HG03060 (cell line): ENCODE data around the gene PPARA.

ENCODE experiments used
- ATAC-seq: cut with Tn5 transposase; IDR thresholded peaks from one replicate; pipeline ENCODE4 v1.9.1; 2021; ENCODE audit warnings: low read depth, moderate number of reproducible peaks; ENCODE audit not compliant: unreplicated experiment

The PPARA gene

DNA sequence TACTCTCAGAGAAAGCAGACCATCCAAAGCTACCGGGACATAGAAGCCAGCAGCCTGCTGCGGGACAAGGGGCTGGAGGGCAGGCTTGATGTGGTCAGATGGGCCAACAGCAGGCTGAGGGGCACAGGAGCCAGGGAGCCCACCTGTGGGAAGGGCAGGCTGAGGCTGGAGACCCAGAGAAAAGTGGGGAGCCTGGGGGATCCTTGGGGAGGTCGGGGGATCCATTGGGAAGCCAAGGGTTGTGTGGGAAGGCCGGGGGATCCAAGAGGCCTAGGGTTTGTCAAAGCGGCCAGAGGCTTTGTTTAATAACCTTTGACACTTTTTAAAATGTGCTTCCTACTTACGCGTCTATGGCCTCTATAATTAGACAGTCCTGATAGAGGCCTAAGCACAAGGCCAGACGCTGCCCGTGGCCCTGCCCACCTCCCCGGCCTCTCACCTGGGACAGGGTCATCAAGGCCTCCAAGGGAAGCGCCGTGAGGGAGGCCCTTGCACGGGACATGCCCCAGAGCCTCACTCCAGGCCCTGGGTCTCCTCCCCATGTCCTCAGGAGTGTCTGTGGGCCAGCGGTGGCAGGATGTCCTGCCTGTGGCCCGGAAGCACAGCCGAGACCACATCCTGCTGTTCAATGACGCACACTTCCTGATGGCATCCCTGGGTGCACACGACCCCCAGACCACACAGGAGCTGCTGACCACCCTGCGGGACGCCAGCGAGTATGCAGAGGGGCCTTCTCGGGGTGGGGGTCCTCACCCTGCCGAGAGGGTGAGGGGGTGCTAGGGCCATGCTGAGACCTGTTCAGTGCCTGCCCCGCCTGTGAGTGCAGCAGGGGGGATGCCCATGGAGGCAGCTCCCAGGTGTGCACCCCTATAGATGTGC, 137.8 kb downstream of the PPARA start:
- ATAC-seq = no peak

DNA sequence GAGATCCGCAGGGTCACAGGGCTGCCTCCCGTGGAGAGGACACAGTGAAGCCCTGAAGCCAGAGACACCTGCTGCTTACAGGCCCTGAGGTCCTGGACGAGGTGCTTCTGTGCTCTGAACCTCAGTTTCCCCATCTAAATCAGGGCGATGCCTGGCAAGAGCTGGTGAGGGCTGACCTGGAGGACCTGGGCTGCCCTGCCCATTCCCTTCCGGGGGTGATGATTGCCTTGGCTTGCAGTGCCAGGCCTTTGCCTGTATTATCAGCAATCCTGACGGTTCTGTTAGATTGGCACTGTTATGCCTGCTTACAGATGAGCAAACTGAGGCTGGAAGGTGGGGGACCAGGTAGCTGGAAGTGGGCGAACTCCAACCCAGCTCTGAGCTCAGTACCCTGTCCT, 138.5 kb downstream of the PPARA start:
- no peak for ATAC-seq

DNA sequence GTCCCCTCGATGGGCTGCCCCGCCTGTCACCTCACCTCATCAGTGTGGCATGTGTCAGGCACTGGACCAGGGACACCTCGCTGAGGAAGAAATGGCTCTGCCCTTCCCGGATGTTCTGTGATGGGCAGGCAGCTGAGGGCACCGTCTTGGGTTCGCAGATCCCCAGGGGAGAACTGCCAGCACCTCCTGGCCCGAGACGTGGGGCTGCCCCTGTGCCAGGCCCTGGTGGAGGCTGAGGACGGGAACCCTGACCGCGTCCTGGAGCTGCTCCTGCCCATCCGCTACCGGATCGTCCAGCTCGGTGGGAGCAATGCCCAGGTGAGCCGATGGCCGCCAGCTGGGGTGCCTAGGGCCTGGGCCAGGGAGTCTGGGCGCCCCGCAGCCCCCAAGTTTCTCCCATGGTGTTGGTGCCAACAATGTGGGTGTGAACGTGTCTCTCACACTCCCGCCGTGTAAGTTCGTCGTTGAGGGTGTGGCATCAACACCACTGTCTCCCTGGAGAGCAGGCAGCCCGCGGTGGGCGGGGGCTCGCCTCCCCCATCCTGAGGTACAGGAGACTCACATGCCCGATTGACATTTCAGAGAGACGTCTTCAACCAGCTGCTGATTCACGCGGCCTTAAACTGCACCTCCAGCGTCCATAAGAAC, 139.0 kb downstream of the PPARA start:
- ATAC-seq = no peak

DNA sequence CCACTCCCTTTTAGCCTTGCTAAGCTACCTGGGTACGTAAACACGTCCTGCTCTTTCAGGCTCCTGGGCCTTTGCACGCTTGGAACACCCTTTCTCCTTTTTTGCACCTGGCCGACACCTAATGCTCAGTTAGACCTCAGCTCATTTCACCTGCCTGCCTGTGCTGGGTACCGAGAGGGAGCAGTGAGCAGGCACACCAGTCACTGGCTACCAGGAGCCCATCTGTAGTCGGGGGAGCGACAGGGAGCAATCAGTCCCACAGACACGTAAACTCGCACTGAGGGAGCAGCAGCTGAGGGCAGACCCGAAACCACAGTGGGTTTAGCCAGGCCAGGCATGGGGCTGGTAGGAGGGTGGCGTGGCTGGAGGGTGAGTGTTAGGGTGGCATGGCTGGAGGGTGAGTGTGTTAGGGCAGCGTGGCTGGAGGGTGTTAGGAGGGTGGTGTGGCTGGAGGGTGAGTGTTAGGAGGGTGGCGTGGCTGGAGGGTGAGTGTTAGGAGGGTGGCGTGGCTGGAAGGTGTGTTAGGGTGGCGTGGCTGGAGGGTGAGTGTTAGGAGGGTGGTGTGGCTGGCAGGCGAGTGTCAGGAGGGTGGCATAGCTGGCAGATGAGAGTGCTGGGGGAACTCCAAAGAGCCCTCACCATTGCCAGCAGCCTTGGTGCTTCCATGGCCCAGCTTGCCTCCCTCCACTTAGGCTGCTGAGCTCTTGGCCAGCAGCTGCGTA, 140.0 kb downstream of the PPARA start:
- no peak for ATAC-seq

DNA sequence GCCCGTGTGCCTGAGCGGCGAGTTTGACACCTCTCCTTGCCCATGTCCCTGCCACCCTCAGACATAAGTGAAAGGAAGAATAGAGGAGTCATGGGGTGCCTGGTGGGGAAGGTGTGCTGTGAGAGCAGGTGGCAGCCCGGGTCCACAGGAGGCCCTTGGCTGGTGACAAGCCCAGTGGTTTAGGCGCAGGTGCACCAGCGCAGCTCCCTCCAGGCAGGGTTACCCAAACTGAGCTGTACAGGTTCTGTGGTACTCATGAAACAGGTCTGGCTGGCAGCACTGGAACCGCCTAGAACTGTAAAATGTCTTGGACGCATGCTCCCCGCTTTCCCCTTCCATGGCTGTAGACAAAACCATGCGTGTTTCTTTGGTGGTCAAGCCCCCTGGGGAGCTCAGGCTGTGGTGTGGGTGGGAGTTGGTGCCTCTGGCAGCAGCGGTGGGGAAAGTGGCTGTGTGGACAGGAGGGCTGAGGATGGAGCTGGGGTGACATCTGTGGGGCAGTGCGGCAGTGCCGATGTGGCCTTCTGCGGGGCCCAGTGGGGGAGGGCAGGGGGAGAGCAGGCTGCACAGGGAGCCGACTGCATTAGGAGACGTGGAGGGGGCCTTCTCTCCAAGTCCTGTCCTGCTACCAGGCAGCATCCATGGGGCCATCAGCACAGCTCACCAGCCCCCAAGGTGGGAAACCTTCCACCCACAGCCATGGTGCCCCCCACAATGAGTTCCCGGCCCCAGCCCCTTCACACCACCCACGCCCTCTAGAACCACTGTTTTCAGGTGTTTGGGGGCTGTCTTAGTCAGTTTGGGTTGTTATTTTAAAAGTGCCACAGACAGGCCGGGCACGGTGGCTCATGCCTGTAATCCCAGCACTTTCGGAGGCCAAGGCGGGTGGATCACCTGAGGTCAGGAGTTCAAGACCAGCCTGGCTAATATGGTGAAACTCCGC, 140.8 kb downstream of the PPARA start:
- no peak for ATAC-seq

DNA sequence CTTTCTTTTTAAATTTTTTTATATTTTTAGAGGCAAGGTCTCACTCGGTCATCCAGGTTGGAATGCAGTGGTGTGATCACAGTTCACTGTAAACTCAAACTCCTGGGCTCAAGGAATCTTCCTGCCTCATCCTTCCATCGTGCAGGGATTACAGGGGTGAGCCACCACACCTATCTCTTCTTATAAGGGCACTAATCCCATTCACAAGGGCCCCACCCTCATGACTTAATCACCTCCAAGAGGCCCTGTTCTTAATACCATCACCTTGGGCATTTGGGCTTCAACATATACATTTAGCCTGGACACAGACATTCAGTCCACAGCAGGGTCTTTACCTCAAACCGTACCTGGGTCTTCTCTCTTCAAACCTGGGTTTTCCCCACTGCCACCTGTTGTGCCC, 141.8 kb downstream of the PPARA start:
- ATAC-seq = no peak

DNA sequence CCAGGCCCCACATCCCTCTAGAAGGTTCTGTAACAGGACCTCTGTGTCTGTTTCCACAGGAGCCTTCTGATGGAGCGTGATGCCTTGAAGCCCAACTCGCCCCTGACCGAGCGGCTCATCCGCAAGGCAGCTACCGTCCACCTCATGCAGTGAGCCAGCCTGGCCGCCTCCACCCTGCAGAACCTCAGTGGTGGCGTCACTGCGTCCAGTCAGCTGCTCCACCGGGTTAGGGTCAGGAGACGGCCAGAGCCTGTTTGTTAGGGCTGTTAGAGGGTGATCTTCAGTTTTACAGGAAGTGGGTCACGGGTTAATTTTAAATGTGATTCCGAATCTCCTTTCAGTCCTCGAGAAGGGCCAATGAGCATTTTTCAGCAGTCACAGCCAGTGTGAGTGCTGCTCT, 142.4 kb downstream of the PPARA start:
- no peak for ATAC-seq
